HUES48 (cell line): Measurements from ENCODE around the gene FBL.
"Not testable (repeated sequence)": the region's sequence is repeated elsewhere in the genome, so short reads cannot be mapped to it uniquely, and the experiment has no call there.

Experiments
- H3K27ac ChIP-seq: one replicate; pipeline ENCODE4 v1.7.0; 2013; ENCODE audit warnings: low read depth, low read length, inconsistent platforms
- H3K27me3 ChIP-seq: 2 replicates; pipeline ENCODE4 v1.6.1; 2013; ENCODE audit warnings: mild to moderate bottlenecking, low read length; ENCODE audit not compliant: control insufficient read depth, insufficient read depth
- H3K36me3 ChIP-seq: 2 replicates; pipeline ENCODE4 v1.6.1; 2013; ENCODE audit warnings: low read length; ENCODE audit not compliant: control insufficient read depth, insufficient read depth
- H3K4me1 ChIP-seq: 2 replicates; pipeline ENCODE4 v1.6.1; 2013; ENCODE audit warnings: mild to moderate bottlenecking, low read length; ENCODE audit not compliant: control insufficient read depth, insufficient read depth
- H3K4me3 ChIP-seq: 2 replicates; pipeline ENCODE4 v1.5.1; 2013; ENCODE audit warnings: mild to moderate bottlenecking, low read depth, low read length
- H3K9ac ChIP-seq: 2 replicates; pipeline ENCODE4 v1.6.1; 2013; ENCODE audit warnings: mild to moderate bottlenecking, low read depth, low read length, moderate library complexity
- H3K9me3 ChIP-seq: 2 replicates; pipeline ENCODE4 v1.6.1; 2013; ENCODE audit warnings: low read length; ENCODE audit not compliant: control insufficient read depth, insufficient read depth

FBL gene

GRCh38 chr19:39885821-39886554, 39.8 kb upstream of the FBL start:
- H3K4me1 ChIP-seq, H3K9me3 ChIP-seq, H3K4me3 ChIP-seq, H3K9ac ChIP-seq, H3K27me3 ChIP-seq, H3K36me3 ChIP-seq, H3K27ac ChIP-seq: not testable (repeated sequence)

- H3K27ac ChIP-seq, H3K9ac ChIP-seq, H3K27me3 ChIP-seq, H3K4me3 ChIP-seq, H3K9me3 ChIP-seq, H3K36me3 ChIP-seq, H3K4me1 ChIP-seq: not testable (repeated sequence)
Observed at GRCh38 chr19:39884721-39885120, 38.5 kb upstream of the FBL start.

- H3K9me3 ChIP-seq, H3K9ac ChIP-seq, H3K27me3 ChIP-seq, H3K4me3 ChIP-seq, H3K27ac ChIP-seq, H3K4me1 ChIP-seq, H3K36me3 ChIP-seq: not testable (repeated sequence)
Observed at GRCh38 chr19:39882645-39883044, 36.5 kb upstream of the FBL start.

- H3K36me3 ChIP-seq, H3K4me3 ChIP-seq, H3K27ac ChIP-seq, H3K27me3 ChIP-seq, H3K9ac ChIP-seq, H3K4me1 ChIP-seq, H3K9me3 ChIP-seq: not testable (repeated sequence)
Observed at GRCh38 chr19:39881495-39882110, 35.4 kb upstream of the FBL start.

GRCh38 chr19:39880241-39880640, 34.1 kb upstream of the FBL start:
- H3K4me1 ChIP-seq, H3K9me3 ChIP-seq, H3K27ac ChIP-seq, H3K36me3 ChIP-seq, H3K9ac ChIP-seq, H3K27me3 ChIP-seq, H3K4me3 ChIP-seq: not testable (repeated sequence)

GRCh38 chr19:39879796-39880195, 33.6 kb upstream of the FBL start:
- H3K9me3 ChIP-seq, H3K27ac ChIP-seq, H3K27me3 ChIP-seq, H3K4me3 ChIP-seq, H3K9ac ChIP-seq, H3K36me3 ChIP-seq, H3K4me1 ChIP-seq: not testable (repeated sequence)

- not testable (repeated sequence) for H3K27ac ChIP-seq, H3K9ac ChIP-seq, H3K27me3 ChIP-seq, H3K36me3 ChIP-seq, H3K4me1 ChIP-seq, H3K4me3 ChIP-seq, H3K9me3 ChIP-seq
Observed at GRCh38 chr19:39878866-39879265, 32.7 kb upstream of the FBL start.

- Histone ChIP-seq H3K9me3 (no peaks in the 10 kb centered on the region), H3K36me3 (no peaks in the 10 kb centered on the region), H3K27me3 (no peaks in the 10 kb centered on the region), H3K9ac (no peak overlapping the region), H3K27ac (no peak overlapping the region), H3K4me3 (no peak overlapping the region), H3K4me1 (no peaks in the 10 kb centered on the region)
Observed at GRCh38 chr19:39878398-39878797, 32.2 kb upstream of the FBL start.

- H3K36me3 ChIP-seq, H3K27me3 ChIP-seq, H3K9ac ChIP-seq, H3K4me1 ChIP-seq, H3K27ac ChIP-seq, H3K9me3 ChIP-seq, H3K4me3 ChIP-seq: not testable (repeated sequence)
Observed at GRCh38 chr19:39877982-39878381, 31.8 kb upstream of the FBL start.

- not testable (repeated sequence) for H3K27ac ChIP-seq, H3K4me1 ChIP-seq, H3K4me3 ChIP-seq, H3K27me3 ChIP-seq, H3K9me3 ChIP-seq, H3K36me3 ChIP-seq, H3K9ac ChIP-seq
Observed at GRCh38 chr19:39877488-39877887, 31.3 kb upstream of the FBL start.

- H3K4me1 ChIP-seq, H3K9me3 ChIP-seq, H3K4me3 ChIP-seq, H3K36me3 ChIP-seq, H3K27ac ChIP-seq, H3K9ac ChIP-seq, H3K27me3 ChIP-seq: not testable (repeated sequence)
Observed at GRCh38 chr19:39876486-39876885, 30.3 kb upstream of the FBL start.
